Adrenal gland (tissue), 5 donors: ENCODE results near the gene PPBP.

ENCODE experiments used
- CTCF ChIP-seq, 6 experiments: fragments of 450-650 bp in 4 of 6; fragments of 200-600 bp in 2 of 6; sonication (generic) in 1 of 6; IDR thresholded peaks; 1 replicate in 5 of 6; 2 replicates in 1 of 6; pipeline versions ENCODE4 v1.5.1 to v1.8.0; 2016 to 2021; ENCODE audit warnings: antibody characterized with exemption in 6 of 6, mild to moderate bottlenecking in 2 of 6, moderate library complexity in 1 of 6
- POLR2A ChIP-seq, 2 donors: fragments of 450-650 bp; IDR thresholded peaks; one replicate each; pipeline ENCODE4 v1.6.1; 2017; ENCODE audit warnings: antibody characterized with exemption in 2 of 2, mild to moderate bottlenecking in 2 of 2, moderate library complexity in 1 of 2
- donor health status: DM: no; HTN: no; CAD: no.

- TF ChIP-seq POLR2A (IDR thresholded peaks at IDR 0.05) (no peak), CTCF (IDR thresholded peaks at IDR 0.05) (no peak)
Observed at GRCh38 chr4:73989031-73989430, 1.0 kb upstream of the PPBP start.
